Panc1 (cell line): ENCODE results near the gene MRPL16.

Experiments used
- CTCF ChIP-seq: fragments of 450-650 bp; IDR thresholded peaks from 2 replicates; pipeline ENCODE4 v1.5.1; 2017; ENCODE audit warnings: mild to moderate bottlenecking
- REST ChIP-seq, 2 experiments: IDR thresholded peaks; 2 replicates each; pipeline ENCODE4 v1.6.1; 2011 to 2012; ENCODE audit warnings: low read depth in 2 of 2, control low read depth in 1 of 2, low read length in 1 of 2, mild to moderate bottlenecking in 1 of 2, moderate library complexity in 1 of 2; ENCODE audit not compliant: insufficient read depth in 1 of 2

- TF ChIP-seq CTCF (no peak), REST (IDR thresholded peaks at IDR 0.05; ENCODE audit: insufficient read depth in 1 of 2, low read depth in 2 of 2, low read length in 1 of 2) (no peak)
These were observed 37.0 kb upstream of the MRPL16 start for GRCh38 chr11:59847626-59848025.
